K562 (cell line): ENCODE results near the gene SPAG7. TPM values are rescaled to one million over a fixed set of nuclear protein-coding genes. Genes with fewer than 3 reads are reported as not detected.
A peak's percentile ranks its signal among the peaks of the same experiment; 100 is the strongest.

ENCODE experiments used
- ATAC-seq: fragments of 200-7000 bp; cut with Tn5 transposase; 3 replicates; pipeline ENCODE4 v1.9.1; 2020; ENCODE audit warnings: moderate library complexity
- BruUV-seq: library from RNA; stranded (reverse); fragments of 400-500 nt; replicated peaks from 2 replicates; lab custom pipeline; 2021; lab: Mats Ljungman, UMichigan
- CTCF ChIA-PET: fragments of 300-600 bp; formaldehyde crosslinking; extraction: SDS; loops from one replicate; lab custom pipeline; 2021; ENCODE audit warnings: low intra/inter-chr PET ratio; lab: Yijun Ruan, JAX
- POLR2A ChIA-PET: fragments of 300-600, 350-650 bp; sonication (Branson Sonifier 250); formaldehyde crosslinking; extraction: SDS; loops from one replicate; lab custom pipeline; 2021; ENCODE audit warnings: antibody characterized with exemption, inconsistent platforms; lab: Yijun Ruan, JAX
- DNase-seq, 4 experiments: peaks; one replicate each; pipeline versions ENCODE4 v3.0.0 to v3.0.0-alpha.2; 2011 to 2018; ENCODE audit warnings: low spot score in 3 of 4, mixed read lengths in 3 of 4; ENCODE audit errors: extremely low read depth in 1 of 4
- FAIRE-seq: peaks from 2 replicates; lab custom pipeline; 2011; peaks lifted over from hg19 to GRCh38; lab: Jason Lieb, UNC
- H2AFZ ChIP-seq: 2 replicates; pipeline ENCODE4 v1.6.0; 2011; ENCODE audit warnings: low read depth, low read length, control low read depth, inconsistent platforms
- H3K27ac ChIP-seq: fragments of 200-600 bp; 3 replicates; pipeline ENCODE4 v1.8.0; 2011; ENCODE audit warnings: low read depth, mild to moderate bottlenecking, control low read depth, inconsistent platforms, low read length, moderate library complexity, mixed read lengths; ENCODE audit errors: extremely low read depth
- H3K27me3 ChIP-seq, 2 experiments: fragments of 300-600 bp in 1 of 2; 2 replicates in 1 of 2; 3 replicates in 1 of 2; pipeline versions ENCODE4 v1.6.0 to v1.8.0; 2011; ENCODE audit warnings: inconsistent platforms in 2 of 2, low read length in 2 of 2, mild to moderate bottlenecking in 1 of 2, mixed read lengths in 1 of 2, moderate library complexity in 1 of 2; ENCODE audit not compliant: control insufficient read depth in 2 of 2, insufficient read depth in 2 of 2
- H3K36me3 ChIP-seq: fragments of 300-600 bp; 3 replicates; pipeline ENCODE4 v1.8.0; 2011; ENCODE audit warnings: mild to moderate bottlenecking, low read length, inconsistent platforms; ENCODE audit not compliant: control insufficient read depth, insufficient read depth
- H3K4me1 ChIP-seq, 2 experiments: fragments of 200-600 bp in 1 of 2; replicated peaks in 1 of 2; 2 replicates in 1 of 2; 3 replicates in 1 of 2; pipeline versions ENCODE4 v1.5.1 to v1.8.0; 2011; ENCODE audit warnings: inconsistent platforms in 2 of 2, low read length in 2 of 2, mild to moderate bottlenecking in 1 of 2, mixed read lengths in 1 of 2, moderate library complexity in 1 of 2; ENCODE audit not compliant: control insufficient read depth in 2 of 2, insufficient read depth in 2 of 2
- H3K4me2 ChIP-seq: 2 replicates; pipeline ENCODE4 v1.6.1; 2011; ENCODE audit warnings: low read length, control low read depth, inconsistent platforms, mixed read lengths; ENCODE audit not compliant: insufficient read depth
- H3K4me3 ChIP-seq: fragments of 200-600 bp; sonication (generic), shearing (Covaris generic); 2 replicates; pipeline ENCODE4 v1.5.1; 2016; ENCODE audit warnings: control low read depth, inconsistent platforms
- H3K79me2 ChIP-seq: fragments of 200-600 bp; 3 replicates; pipeline ENCODE4 v1.8.0; 2011; ENCODE audit warnings: low read length, inconsistent platforms; ENCODE audit not compliant: control insufficient read depth, insufficient read depth
- H3K9ac ChIP-seq, 2 experiments: 2 replicates each; pipeline versions ENCODE4 v1.6.0 to v1.6.1; 2011; ENCODE audit warnings: low read depth in 2 of 2, low read length in 2 of 2, control low read depth in 1 of 2, inconsistent platforms in 1 of 2, mild to moderate bottlenecking in 1 of 2, mixed read lengths in 1 of 2; ENCODE audit not compliant: insufficient read depth in 1 of 2
- H3K9me1 ChIP-seq: one replicate; pipeline ENCODE4 v1.6.0; 2011; ENCODE audit warnings: inconsistent platforms, mild to moderate bottlenecking, low read length, moderate library complexity; ENCODE audit not compliant: control insufficient read depth, insufficient read depth
- H3K9me3 ChIP-seq: replicated peaks from 2 replicates; pipeline ENCODE4 v1.5.1; 2011; ENCODE audit warnings: low read depth, low read length, inconsistent platforms; ENCODE audit not compliant: control insufficient read depth, insufficient read depth
- H4K20me1 ChIP-seq: replicated peaks from 2 replicates; pipeline ENCODE4 v1.6.1; 2011; ENCODE audit warnings: low read length, inconsistent platforms, mixed read lengths; ENCODE audit not compliant: control insufficient read depth, insufficient read depth
- ATF1 ChIP-seq, 2 experiments: fragments of 450-650 bp in 1 of 2; IDR thresholded peaks; 2 replicates each; pipeline ENCODE4 v1.6.1; 2016; ENCODE audit warnings: missing compliant biosample characterization in 1 of 2, missing genetic modification characterization in 1 of 2
- CTBP1 ChIP-seq: fragments of 450-650 bp; IDR thresholded peaks from 2 replicates; pipeline ENCODE4 v1.6.1; 2016; ENCODE audit warnings: borderline replicate concordance
- LCOR ChIP-seq: sonication (generic); formaldehyde crosslinking; IDR thresholded peaks from 2 replicates; pipeline ENCODE4 v1.8.0; 2022; ENCODE audit warnings: mild to moderate bottlenecking, missing genetic modification reagents
- NR4A1 ChIP-seq, 2 experiments: fragments of 250-450 bp in 1 of 2; fragments of 450-650 bp in 1 of 2; sonication (Bioruptor Pico) in 1 of 2; IDR thresholded peaks; 2 replicates each; pipeline versions ENCODE4 v1.4.0 to v1.6.1; 2016 to 2020; ENCODE audit warnings: mild to moderate bottlenecking in 2 of 2, missing compliant biosample characterization in 1 of 2, missing genetic modification characterization in 1 of 2, moderate library complexity in 1 of 2
- PCBP2 ChIP-seq: fragments of 200-400 bp; formaldehyde crosslinking; IDR thresholded peaks from 2 replicates; pipeline ENCODE4 v1.6.1; 2018; ENCODE audit warnings: low read length, low read depth, mild to moderate bottlenecking, moderate library complexity; ENCODE audit not compliant: poor library complexity, severe bottlenecking
- POLR2G ChIP-seq: fragments of 200-400 bp; formaldehyde crosslinking; IDR thresholded peaks from 2 replicates; pipeline ENCODE4 v1.6.1; 2017; ENCODE audit warnings: low read depth, mild to moderate bottlenecking, antibody characterized with exemption, low read length, moderate library complexity
- TFE3 ChIP-seq: fragments of 450-650 bp; formaldehyde crosslinking; IDR thresholded peaks from 2 replicates; pipeline ENCODE4 v1.4.0; 2020; ENCODE audit warnings: mild to moderate bottlenecking, mixed read lengths
- ZKSCAN1 ChIP-seq: fragments of 150-350 bp; IDR thresholded peaks from 2 replicates; pipeline ENCODE4 v1.6.1; 2016; ENCODE audit warnings: low read depth, low read length
- WGBS: fragments of 100-300 bp; shearing (Covaris generic); methylation state at CpG from one replicate; pipeline ENCODE4 v1.1.6; 2016; ENCODE audit warnings: low coverage, mixed read lengths; ENCODE audit not compliant: insufficient coverage; ENCODE audit errors: missing lambda C conversion rate; 5-methylcytosine and 5-hydroxymethylcytosine counted together
- in situ Hi-C: fragments of 300-500 bp; cut with MboI; formaldehyde crosslinking; loops from 4 replicates; pipeline ENCODE4 v1.15.0; 2018; ENCODE audit warnings: inconsistent platforms, mixed read lengths
- intact Hi-C: fragments of 100-400 bp; cut with micrococcal nuclease; formaldehyde crosslinking; loops from 2 replicates; pipeline ENCODE4 v1.14.2; 2022
- polyA plus RNA-seq, 8 experiments: library from polyadenylated mRNA; depleted of rRNA in 4 of 8; stranded (reverse) in 5 of 8; unstranded in 3 of 8; fragments of >200 nt; fragmentation: Nextera tagmentation in 2 of 8; fragmentation: Illumina TruSeq in 1 of 8; extraction: Ambion mirVana in 2 of 8; extraction: Trizol in 1 of 8; gene quantifications; 2 replicates each; pipeline versions ENCODE4 v1.2.1 to v1.2.3, GENCODE V29; 2011 to 2014; ENCODE audit warnings: inconsistent platforms in 1 of 8, missing spikeins in 1 of 8
- total RNA-seq, 7 experiments: library from RNA; depleted of rRNA in 6 of 7; stranded (reverse); fragments of >200 nt in 6 of 7; fragmentation: Illumina TruSeq in 2 of 7; extraction: Trizol in 2 of 7; gene quantifications; 2 replicates each; pipeline versions ENCODE4 v1.2.1 to v1.2.3, GENCODE V29; 2011 to 2021; ENCODE audit warnings: low replicate concordance in 1 of 7
- TF ChIP-seq, protein P1 (sequence below): sonication (generic); formaldehyde crosslinking; IDR thresholded peaks from 2 replicates; pipeline ENCODE4 v1.8.1; 2023; ENCODE audit warnings: missing genetic modification reagents, mild to moderate bottlenecking, borderline replicate concordance
- TF ChIP-seq, protein P2 (sequence below): sonication (generic); formaldehyde crosslinking; IDR thresholded peaks from 2 replicates; pipeline ENCODE4 v1.8.0; 2022; ENCODE audit warnings: mild to moderate bottlenecking, missing genetic modification reagents, borderline replicate concordance

SPAG7 gene
- total and polyA plus RNA-seq, 9 of the 15 experiments (the other 6 are each of a cell fraction or from before 2014, with no cell fraction given), result 5.6 to 53.5 (median 36.3) TPM

DNA sequence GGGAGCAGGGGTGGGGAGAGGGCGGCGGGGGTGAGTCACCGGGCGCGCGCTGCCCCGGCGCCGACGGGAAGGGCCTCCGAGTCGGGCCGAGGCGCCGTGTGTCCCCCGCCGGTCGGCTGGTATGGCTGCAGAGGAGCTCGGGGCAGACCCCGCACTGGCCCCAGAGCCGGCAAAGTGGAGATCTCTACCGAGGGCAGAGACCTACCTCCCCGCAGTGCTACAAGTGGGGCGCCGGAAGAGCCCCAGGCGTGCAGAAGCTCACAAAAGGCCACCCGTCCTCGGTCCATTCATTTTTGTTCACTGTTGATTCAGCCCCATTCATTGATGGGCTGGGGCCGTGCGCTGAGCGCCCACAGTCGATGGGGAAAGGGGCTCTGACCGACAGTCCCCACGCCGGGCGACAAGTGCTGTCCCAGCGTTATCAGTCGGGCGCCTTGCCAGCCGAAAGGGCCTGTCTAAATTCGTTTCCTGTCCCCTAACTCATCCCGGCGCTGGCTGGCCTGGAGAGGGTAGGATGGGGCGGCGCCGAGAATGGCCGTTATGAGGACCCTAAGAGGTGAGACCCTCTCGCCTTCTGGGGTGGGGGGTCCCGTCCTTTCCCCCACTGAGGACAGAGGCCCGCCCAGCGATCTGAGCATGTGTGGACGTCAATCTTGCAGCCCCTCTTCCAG lies 17.4 kb downstream of the SPAG7 start:
- in situ Hi-C loops, result no loop called here
- TF ChIP-seq, protein P1, sequence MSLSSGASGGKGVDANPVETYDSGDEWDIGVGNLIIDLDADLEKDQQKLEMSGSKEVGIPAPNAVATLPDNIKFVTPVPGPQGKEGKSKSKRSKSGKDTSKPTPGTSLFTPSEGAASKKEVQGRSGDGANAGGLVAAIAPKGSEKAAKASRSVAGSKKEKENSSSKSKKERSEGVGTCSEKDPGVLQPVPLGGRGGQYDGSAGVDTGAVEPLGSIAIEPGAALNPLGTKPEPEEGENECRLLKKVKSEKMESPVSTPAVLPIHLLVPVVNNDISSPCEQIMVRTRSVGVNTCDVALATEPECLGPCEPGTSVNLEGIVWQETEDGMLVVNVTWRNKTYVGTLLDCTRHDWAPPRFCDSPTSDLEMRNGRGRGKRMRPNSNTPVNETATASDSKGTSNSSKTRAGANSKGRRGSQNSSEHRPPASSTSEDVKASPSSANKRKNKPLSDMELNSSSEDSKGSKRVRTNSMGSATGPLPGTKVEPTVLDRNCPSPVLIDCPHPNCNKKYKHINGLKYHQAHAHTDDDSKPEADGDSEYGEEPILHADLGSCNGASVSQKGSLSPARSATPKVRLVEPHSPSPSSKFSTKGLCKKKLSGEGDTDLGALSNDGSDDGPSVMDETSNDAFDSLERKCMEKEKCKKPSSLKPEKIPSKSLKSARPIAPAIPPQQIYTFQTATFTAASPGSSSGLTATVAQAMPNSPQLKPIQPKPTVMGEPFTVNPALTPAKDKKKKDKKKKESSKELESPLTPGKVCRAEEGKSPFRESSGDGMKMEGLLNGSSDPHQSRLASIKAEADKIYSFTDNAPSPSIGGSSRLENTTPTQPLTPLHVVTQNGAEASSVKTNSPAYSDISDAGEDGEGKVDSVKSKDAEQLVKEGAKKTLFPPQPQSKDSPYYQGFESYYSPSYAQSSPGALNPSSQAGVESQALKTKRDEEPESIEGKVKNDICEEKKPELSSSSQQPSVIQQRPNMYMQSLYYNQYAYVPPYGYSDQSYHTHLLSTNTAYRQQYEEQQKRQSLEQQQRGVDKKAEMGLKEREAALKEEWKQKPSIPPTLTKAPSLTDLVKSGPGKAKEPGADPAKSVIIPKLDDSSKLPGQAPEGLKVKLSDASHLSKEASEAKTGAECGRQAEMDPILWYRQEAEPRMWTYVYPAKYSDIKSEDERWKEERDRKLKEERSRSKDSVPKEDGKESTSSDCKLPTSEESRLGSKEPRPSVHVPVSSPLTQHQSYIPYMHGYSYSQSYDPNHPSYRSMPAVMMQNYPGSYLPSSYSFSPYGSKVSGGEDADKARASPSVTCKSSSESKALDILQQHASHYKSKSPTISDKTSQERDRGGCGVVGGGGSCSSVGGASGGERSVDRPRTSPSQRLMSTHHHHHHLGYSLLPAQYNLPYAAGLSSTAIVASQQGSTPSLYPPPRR (CRISPR knock-in tag), result no peak
- TF ChIP-seq TFE3 (CRISPR knock-in tag) (no peak), POLR2G (peak; percentile 83), NR4A1 (CRISPR knock-in tag; IDR thresholded peaks at IDR 0.05) (no peak), NR4A1 (tag; IDR thresholded peaks at IDR 0.05) (no peak), CTBP1 (0 out of 2 replicates have a peak, but pooled peaks have one; percentile 15), ATF1 (CRISPR knock-in tag; IDR thresholded peaks at IDR 0.05) (no peak), ATF1 (tag; IDR thresholded peaks at IDR 0.05) (peak; percentile 9; the same call in 1 of the 2 replicates), LCOR (CRISPR knock-in tag) (peak; percentile 33; the same call in 1 of the 2 replicates), ZKSCAN1 (no peak), PCBP2 (no peak)
- TF ChIP-seq, protein P2, sequence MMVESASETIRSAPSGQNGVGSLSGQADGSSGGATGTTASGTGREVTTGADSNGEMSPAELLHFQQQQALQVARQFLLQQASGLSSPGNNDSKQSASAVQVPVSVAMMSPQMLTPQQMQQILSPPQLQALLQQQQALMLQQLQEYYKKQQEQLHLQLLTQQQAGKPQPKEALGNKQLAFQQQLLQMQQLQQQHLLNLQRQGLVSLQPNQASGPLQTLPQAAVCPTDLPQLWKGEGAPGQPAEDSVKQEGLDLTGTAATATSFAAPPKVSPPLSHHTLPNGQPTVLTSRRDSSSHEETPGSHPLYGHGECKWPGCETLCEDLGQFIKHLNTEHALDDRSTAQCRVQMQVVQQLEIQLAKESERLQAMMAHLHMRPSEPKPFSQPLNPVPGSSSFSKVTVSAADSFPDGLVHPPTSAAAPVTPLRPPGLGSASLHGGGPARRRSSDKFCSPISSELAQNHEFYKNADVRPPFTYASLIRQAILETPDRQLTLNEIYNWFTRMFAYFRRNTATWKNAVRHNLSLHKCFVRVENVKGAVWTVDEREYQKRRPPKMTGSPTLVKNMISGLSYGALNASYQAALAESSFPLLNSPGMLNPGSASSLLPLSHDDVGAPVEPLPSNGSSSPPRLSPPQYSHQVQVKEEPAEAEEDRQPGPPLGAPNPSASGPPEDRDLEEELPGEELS (CRISPR knock-in tag), result no peak

More for the DNA sequence above, 17.4 kb downstream of the SPAG7 start:
- FAIRE-seq (peak; percentile 83), ATAC-seq (peak; percentile 48), DNase-seq (peak; percentile 27 to 82 (median 68))
- Histone ChIP-seq H3K4me2 (peak overlapping the region; percentile 84), H3K27ac (peak overlapping the region; percentile 98), H4K20me1 (peaks cover 19% of the 10 kb centered on the region), H3K4me1 (peaks cover 25 to 52% of the 10 kb centered on the region in 2 experiments), H3K9ac (peak overlapping the region; percentile 89 to 96), H3K4me3 (peak overlapping the region; percentile 97), H3K36me3 (peaks cover 26% of the 10 kb centered on the region), H2AFZ (peak overlapping the region; percentile 51), H3K9me1 (no peaks in the 10 kb centered on the region), H3K9me3 (no peaks in the 10 kb centered on the region), H3K79me2 (peaks cover 51% of the 10 kb centered on the region), H3K27me3 (no peaks in the 10 kb centered on the region)
- ChIA-PET POLR2A (interaction anchor here (0.6 to 4.7 kb wide), 6 partner anchors 10 to 45 kb away, joined by 3 to 38 read pairs (median 3); partner anchors contain the start of genes CAMTA2, RNF167, SLC25A11 and SPAG7), CTCF (no interaction called here)
- TSS peak; percentile 88 for BruUV-seq
- intact Hi-C loops, result no loop called here
- 0% methylated on average over 15 of the region's 52 CpGs for WGBS
